ENCODE data around the gene MFSD12.

DNA sequence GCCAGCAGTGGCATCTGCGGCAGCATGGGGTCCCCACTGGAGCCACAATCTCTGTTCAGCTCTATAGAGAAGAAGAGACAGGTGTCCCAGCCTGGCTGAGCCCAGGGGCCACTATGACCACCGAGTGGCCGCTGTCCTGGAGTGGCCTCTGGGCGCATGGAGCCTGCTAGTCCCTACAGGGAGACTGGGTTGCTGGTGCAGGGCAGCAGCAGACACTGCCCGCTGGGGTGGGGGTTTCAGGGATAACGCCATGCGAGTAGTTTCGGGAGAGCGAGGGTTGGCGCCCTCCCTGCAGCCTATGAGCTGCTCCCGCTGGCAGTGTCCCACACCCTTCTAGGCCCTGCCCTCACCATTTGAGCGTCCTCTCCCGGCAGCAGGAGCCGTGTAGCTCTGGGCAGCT lies 29.3 kb downstream of the MFSD12 start:
- TF ChIP-seq PATZ1 (CRISPR knock-in tag; IDR thresholded peaks at IDR 0.05; ENCODE audit: borderline replicate concordance) (no peak), ZNF8 (CRISPR knock-in tag; IDR thresholded peaks at IDR 0.05) (no peak), ISL1 (CRISPR knock-in tag; IDR thresholded peaks at IDR 0.05) (no peak), BACH2 (CRISPR knock-in tag; IDR thresholded peaks at IDR 0.05; ENCODE audit: borderline replicate concordance) (no peak), CREB5 (CRISPR knock-in tag; IDR thresholded peaks at IDR 0.05; ENCODE audit: low read depth) (no peak), ZC3H10 (CRISPR knock-in tag; IDR thresholded peaks at IDR 0.05) (no peak)

Measured in SK-N-SH treated with all-trans-retinoic acid at 6 μM for 48 hours (cell line).